Ascending aorta (tissue), 2 donors: Measurements from ENCODE around the gene TRIOBP. TPM values are rescaled to one million over a fixed set of nuclear protein-coding genes. Genes with fewer than 3 reads are reported as not detected.

Experiments used
- DNase-seq, 2 donors: peaks; one replicate each; pipeline ENCODE4 v3.0.0-alpha.2; 2019; ENCODE audit warnings: low spot score in 2 of 2
- H3K27ac ChIP-seq, 2 donors: fragments of 200-600 bp; sonication (generic); one replicate each; pipeline ENCODE4 v1.5.1; 2016 to 2017; ENCODE audit warnings: mild to moderate bottlenecking in 1 of 2
- H3K27me3 ChIP-seq: fragments of 200-600 bp; sonication (generic); one replicate; pipeline ENCODE4 v1.5.1; 2017
- H3K36me3 ChIP-seq, 2 donors: fragments of 200-600 bp; sonication (generic); one replicate each; pipeline ENCODE4 v1.5.1; 2016
- H3K4me1 ChIP-seq, 2 donors: fragments of 200-600 bp; sonication (generic); one replicate each; pipeline ENCODE4 v1.5.1; 2016 to 2017; ENCODE audit warnings: mild to moderate bottlenecking in 1 of 2
- H3K4me3 ChIP-seq, 2 donors: fragments of 200-600 bp; sonication (generic); one replicate each; pipeline ENCODE4 v1.5.1; 2016 to 2017; ENCODE audit warnings: mild to moderate bottlenecking in 1 of 2
- H3K9me3 ChIP-seq, 2 donors: fragments of 200-600 bp; sonication (generic); one replicate each; pipeline ENCODE4 v1.5.1; 2016
- intact Hi-C: fragments of 100-400 bp; cut with DNase I; formaldehyde crosslinking; loops from one replicate; pipeline ENCODE4 v1.15.1; 2023
- total RNA-seq: library from RNA; depleted of rRNA; stranded (reverse); fragments of >200 nt; gene quantifications from one replicate; pipeline ENCODE4 v1.1.0, GENCODE V29; 2016
- TF ChIP-seq, protein P1 (sequence below), 3 experiments: fragments of 200-600 bp in 2 of 3; fragments of 450-650 bp in 1 of 3; sonication (generic) in 2 of 3; IDR thresholded peaks; one replicate each; pipeline ENCODE4 v1.5.1; 2016 to 2019; ENCODE audit warnings: antibody characterized with exemption in 3 of 3, mild to moderate bottlenecking in 1 of 3, moderate library complexity in 1 of 3

The TRIOBP gene
- total RNA-seq, 1 donor from 2014 or later, result 253 TPM

DNA sequence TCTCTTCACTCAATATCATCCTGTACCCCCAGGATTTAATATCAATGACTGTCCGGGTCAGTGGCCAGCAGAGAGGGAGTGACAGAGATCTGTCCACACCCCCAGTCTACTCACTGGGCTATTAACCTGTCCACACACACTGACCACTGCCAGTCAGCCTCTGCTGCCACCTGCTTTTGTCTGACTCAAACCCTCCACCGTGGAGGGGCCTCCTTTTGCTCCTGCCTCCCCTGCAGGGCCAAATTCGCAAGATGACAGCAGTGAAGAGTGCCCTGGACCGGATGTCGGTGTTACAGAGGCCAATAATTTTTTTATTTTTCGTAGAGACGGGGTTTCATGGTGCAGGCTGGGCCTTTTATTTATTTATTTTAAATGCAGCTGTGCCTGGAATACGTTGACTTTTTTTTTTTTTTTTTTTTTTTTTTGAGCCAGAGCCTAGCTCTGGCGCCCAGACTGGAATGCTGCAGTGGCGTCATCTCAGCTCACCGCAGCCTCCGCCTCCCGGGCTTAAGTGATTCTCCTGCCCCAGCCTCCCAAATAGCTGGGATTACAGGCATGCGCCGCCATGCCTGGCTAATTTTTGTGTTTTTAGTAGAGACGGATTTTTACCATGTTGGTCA is 33.2 kb upstream of the TRIOBP start:
- TF ChIP-seq, protein P1, sequence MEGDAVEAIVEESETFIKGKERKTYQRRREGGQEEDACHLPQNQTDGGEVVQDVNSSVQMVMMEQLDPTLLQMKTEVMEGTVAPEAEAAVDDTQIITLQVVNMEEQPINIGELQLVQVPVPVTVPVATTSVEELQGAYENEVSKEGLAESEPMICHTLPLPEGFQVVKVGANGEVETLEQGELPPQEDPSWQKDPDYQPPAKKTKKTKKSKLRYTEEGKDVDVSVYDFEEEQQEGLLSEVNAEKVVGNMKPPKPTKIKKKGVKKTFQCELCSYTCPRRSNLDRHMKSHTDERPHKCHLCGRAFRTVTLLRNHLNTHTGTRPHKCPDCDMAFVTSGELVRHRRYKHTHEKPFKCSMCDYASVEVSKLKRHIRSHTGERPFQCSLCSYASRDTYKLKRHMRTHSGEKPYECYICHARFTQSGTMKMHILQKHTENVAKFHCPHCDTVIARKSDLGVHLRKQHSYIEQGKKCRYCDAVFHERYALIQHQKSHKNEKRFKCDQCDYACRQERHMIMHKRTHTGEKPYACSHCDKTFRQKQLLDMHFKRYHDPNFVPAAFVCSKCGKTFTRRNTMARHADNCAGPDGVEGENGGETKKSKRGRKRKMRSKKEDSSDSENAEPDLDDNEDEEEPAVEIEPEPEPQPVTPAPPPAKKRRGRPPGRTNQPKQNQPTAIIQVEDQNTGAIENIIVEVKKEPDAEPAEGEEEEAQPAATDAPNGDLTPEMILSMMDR (IDR thresholded peaks at IDR 0.05), result no peak
- Histone ChIP-seq H3K27me3 (no peaks in the 10 kb centered on the region), H3K36me3 (peaks cover 13 to 14% of the 10 kb centered on the region in 2 donors), H3K4me3 (no peak overlapping the region), H3K4me1 (peaks cover 6 to 24% of the 10 kb centered on the region in 2 donors), H3K27ac (peak overlapping the region in 1 of 2 donors; percentile 49), H3K9me3 (no peaks in the 10 kb centered on the region)
- intact Hi-C loops, result no loop called here
- no peak for DNase-seq

DNA sequence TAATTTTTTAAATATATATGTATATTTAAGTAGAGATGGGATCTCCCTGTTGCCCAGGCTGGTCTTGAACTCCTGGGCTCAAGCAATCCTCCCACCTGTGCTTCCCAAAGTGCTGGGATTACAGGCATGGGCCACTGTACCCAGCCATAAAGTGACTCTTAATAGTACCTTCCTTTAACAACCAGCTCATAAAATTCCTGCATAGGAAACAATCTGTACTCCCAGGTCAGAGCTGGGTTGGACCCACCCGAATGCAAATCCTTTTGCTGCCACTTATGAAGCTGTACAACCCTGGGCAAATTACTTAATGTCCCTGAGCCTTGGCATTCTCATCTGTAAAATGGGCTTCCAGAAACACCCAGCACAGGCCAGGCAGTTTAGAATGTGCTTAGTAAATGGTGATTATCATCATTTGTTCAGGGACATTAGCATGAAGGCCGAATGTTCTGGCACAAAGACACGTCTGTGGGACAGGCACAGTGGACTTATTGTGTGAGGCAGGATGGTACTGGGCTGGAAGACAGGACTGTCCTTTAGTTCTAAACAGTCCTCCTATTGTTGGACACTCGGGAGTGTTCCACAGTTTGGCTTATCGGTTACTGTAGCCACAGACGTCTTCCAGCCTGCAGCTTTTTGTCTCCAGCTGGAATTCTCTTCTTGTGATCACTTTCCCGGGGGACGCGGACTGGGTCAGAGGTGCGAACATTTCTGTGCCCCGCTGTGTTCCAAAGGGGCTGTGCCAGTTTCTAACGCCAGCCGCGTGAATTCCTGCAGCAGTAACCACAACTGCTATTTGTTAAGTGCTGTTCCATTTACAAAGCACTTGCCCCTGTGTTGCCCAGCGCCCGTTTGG is 32.4 kb upstream of the TRIOBP start:
- H3K4me3 ChIP-seq, result no peak overlapping the region
- H3K27ac ChIP-seq, result peak overlapping the region in 1 of 2 donors; percentile 49
- intact Hi-C loops, result no loop called here
- H3K9me3 ChIP-seq, result no peaks in the 10 kb centered on the region
- DNase-seq, result no peak
- H3K27me3 ChIP-seq, result no peaks in the 10 kb centered on the region
- H3K36me3 ChIP-seq, result peaks cover 13 to 14% of the 10 kb centered on the region in 2 donors
- TF ChIP-seq, protein P1 (IDR thresholded peaks at IDR 0.05), result no peak
- H3K4me1 ChIP-seq, result peaks cover 2 to 21% of the 10 kb centered on the region in 2 donors

DNA sequence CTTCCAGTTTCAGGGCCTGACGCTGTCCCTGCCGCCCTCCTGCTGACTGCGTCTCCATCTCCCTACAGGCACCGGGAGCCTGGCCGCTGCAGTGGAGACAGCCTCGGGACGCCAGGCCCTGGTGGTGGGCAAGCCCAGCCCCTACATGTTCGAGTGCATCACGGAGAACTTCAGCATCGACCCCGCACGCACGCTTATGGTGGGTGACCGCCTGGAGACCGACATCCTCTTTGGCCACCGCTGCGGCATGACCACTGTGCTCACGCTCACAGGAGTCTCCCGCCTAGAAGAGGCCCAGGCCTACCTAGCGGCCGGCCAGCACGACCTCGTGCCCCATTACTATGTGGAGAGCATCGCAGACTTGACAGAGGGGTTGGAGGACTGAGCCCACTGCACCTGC is 31.4 kb upstream of the TRIOBP start:
- peaks cover 0 to 16% of the 10 kb centered on the region in 2 donors for H3K4me1 ChIP-seq
- intact Hi-C loops, result no loop called here
- no peak overlapping the region for H3K4me3 ChIP-seq
- H3K9me3 ChIP-seq, result no peaks in the 10 kb centered on the region
- no peaks in the 10 kb centered on the region for H3K27me3 ChIP-seq
- no peak for DNase-seq
- TF ChIP-seq, protein P1 (IDR thresholded peaks at IDR 0.05), result no peak
- no peak overlapping the region for H3K27ac ChIP-seq
- peaks cover 13 to 14% of the 10 kb centered on the region in 2 donors for H3K36me3 ChIP-seq

DNA sequence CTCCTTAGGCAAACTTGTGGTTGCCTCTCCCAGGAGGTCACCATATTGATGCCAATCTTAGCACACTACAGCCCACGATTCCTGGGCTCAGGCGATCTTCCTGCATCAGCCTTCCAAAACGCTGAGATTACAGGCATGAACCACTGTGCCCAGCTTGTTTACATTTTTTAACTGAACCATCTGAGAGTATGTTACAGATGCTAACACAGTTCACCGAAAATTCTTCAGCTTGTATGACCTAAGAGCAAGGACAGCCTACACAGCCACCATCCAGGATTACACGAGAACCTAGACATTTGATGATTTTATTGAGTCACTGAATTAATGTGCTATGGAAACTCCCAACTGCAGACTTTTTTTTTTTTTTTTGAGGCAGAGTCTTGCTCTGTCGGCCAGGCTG is 27.3 kb upstream of the TRIOBP start:
- Histone ChIP-seq H3K4me1 (peaks cover 7 to 14% of the 10 kb centered on the region in 2 donors), H3K4me3 (no peak overlapping the region), H3K27ac (no peak overlapping the region), H3K36me3 (peaks cover 13 to 14% of the 10 kb centered on the region in 2 donors), H3K9me3 (no peaks in the 10 kb centered on the region), H3K27me3 (no peaks in the 10 kb centered on the region)
- TF ChIP-seq, protein P1 (IDR thresholded peaks at IDR 0.05), result no peak
- intact Hi-C loops, result no loop called here
- DNase-seq, result no peak

DNA sequence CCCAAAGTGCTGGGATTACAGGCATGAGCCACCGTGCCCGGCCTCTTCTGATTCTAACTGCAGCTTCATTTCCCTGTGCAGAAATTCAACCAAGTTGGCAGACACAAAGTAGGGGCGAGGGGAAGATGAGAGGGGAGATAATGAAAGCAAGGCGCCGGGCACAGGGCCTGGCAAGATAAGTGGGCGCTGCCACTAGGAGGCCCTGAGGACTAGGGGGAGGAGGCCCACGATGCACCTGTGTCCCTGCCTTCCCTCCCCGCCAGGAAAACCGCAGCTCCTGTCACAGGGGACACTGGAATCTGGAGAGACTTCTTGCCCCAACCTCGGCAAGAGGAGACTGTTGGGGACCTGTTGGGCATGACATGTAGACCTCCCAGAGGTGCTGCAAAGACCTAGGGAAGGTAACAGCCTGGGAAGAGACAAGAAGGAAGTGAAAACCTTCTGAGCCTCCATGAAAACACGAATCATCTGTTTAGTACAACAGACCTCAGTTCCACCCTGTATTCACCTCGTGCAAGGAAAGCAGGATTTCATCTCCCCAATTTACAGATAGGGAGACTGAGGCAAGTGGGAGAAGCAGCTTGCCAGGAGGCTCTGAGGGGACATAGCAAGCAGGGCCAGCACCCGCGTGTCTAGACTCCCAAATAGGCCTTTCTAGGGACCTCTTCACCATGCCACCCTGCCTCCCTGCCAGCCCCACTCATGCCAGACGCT is 24.5 kb upstream of the TRIOBP start:
- DNase-seq, result no peak
- TF ChIP-seq, protein P1 (IDR thresholded peaks at IDR 0.05), result no peak
- H3K27me3 ChIP-seq, result no peaks in the 10 kb centered on the region
- peak overlapping the region; percentile 91 to 94 for H3K27ac ChIP-seq
- H3K4me1 ChIP-seq, result peaks cover 8 to 17% of the 10 kb centered on the region in 2 donors
- H3K36me3 ChIP-seq, result peaks cover 0 to under 1% of the 10 kb centered on the region in 2 donors
- H3K4me3 ChIP-seq, result no peak overlapping the region
- intact Hi-C loops, result no loop called here
- no peaks in the 10 kb centered on the region for H3K9me3 ChIP-seq
